GM12892 (cell line): Measurements from ENCODE around the gene TFAP2E.
"Not testable (repeated sequence)": the region's sequence is repeated elsewhere in the genome, so short reads cannot be mapped to it uniquely, and the experiment has no call there.

Experiments
- DNase-seq: peaks from one replicate; pipeline ENCODE4 v3.0.0; 2011; ENCODE audit not compliant: insufficient read length
- FAIRE-seq: peaks from 2 replicates; lab custom pipeline; 2011; peaks lifted over from hg19 to GRCh38; lab: Jason Lieb, UNC
- POLR2A ChIP-seq: IDR thresholded peaks from 2 replicates; pipeline ENCODE4 v1.6.1; 2011; ENCODE audit warnings: low read depth, low read length, control low read depth
- POLR2AphosphoS5 ChIP-seq: IDR thresholded peaks from 2 replicates; pipeline ENCODE4 v1.6.1; 2011; ENCODE audit warnings: low read depth, low read length, control low read depth
- TAF1 ChIP-seq: IDR thresholded peaks from 2 replicates; pipeline ENCODE4 v1.6.1; 2011; ENCODE audit warnings: low read depth, mild to moderate bottlenecking, control low read depth, low read length, borderline replicate concordance

The TFAP2E gene

DNA sequence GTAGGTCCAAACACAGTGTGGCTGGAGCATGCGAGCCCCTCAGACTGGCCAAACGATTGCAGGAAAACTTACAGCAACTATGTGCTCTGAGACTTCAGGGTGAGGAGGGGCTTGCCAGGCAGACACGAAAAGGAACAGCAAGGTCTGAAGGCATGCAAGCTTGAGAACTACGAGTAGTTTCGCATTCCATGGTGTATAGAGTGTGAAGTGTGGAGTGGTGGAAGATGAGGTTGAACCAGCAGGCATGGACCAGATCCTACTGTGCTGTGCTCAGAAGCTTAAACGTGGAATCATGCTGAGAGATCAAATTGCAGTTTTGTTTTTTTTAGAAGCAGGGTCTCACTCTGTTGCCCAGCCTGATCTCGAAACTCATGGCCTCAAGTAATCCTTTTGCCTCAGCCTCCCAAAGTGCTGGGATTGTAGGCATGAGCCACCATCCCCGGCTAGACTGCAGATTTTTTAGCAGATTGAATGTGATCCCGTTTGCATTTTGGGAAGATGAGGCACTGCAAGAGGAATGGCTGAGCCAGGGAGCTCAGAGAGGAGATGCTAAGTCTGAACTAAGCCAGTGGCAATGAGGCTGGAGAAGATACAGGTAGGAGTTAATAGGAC lies 5.1 kb upstream of the TFAP2E start:
- FAIRE-seq (no peak), DNase-seq (no peak)
- no peak; the same call in 1 of the 2 replicates for TF ChIP-seq POLR2AphosphoS5
- no peak for TF ChIP-seq TAF1
- no peak for TF ChIP-seq POLR2A

DNA sequence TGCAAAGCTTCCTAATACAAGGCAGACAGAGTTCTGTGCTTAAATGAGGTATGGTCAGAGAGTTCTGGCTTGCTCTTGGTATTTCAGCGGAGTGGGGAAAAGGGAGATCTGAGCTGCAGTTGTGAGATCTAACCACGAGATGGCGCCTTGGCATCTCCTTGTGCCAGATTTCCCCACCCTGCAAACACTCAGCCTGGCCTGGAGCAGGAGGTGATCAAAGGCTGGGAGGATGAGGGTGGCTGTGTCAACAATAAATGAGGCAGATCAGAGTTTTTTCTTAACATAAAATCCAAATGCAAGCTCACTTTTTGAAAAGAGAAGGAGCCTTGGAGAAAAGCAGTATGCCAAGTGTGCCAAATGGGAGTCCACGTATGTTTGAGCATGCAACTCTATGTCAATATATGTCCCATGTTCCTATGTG lies 4.1 kb upstream of the TFAP2E start:
- DNase-seq (peak; percentile 71), FAIRE-seq (peak; percentile 90)
- TF ChIP-seq TAF1 (no peak), POLR2AphosphoS5 (no peak), POLR2A (no peak)

DNA sequence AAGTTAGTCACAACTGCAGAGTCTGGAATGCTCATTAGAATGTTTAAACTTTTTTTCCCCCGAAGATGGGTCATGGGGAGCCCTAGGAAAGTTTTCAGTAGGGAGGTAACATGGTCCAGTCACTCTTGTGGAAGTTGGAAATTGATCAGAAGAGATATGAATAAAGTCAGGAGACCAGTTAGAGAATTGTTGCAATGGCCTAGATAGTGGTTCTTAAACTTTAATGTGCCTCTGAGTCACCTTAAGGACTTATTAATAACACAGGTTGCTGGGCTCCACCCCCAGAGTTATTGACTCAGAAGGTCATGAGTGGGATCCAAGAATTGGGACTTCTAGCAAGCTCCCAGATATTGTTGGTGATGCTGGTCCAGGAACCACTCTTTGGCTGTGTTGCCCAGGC lies 3.2 kb upstream of the TFAP2E start:
- no peak for DNase-seq
- FAIRE-seq = no peak
- TF ChIP-seq POLR2AphosphoS5 (no peak), TAF1 (no peak)

DNA sequence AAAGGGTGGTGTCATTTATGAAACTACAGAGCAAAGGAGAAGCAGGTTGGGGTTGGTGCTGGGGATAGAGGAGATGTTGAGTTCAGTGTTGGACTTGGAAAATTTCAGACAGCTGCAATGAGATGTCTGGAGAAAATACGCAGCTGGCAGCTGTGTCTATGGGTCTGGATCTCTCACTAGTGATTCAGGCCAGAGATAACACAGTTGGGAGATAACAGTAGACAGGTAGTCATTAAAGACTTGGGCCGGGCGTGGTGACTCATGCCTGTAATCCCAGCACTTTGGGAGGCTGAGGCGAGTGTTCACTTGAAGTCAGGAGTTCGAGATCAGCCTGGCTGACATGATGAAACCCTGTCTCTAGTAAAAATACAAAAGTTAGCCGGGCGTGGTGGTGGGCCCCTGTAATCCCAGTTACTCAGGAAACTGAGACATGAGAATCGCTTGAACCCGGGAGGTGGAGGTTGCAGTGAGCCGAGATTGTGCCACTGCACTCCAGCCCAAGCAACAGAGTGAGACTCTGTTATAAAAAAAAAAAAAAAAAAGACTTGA lies 2.5 kb upstream of the TFAP2E start:
- FAIRE-seq (no peak), DNase-seq (no peak)
- TF ChIP-seq POLR2A = no peak
- no peak for TF ChIP-seq TAF1
- no peak for TF ChIP-seq POLR2AphosphoS5

DNA sequence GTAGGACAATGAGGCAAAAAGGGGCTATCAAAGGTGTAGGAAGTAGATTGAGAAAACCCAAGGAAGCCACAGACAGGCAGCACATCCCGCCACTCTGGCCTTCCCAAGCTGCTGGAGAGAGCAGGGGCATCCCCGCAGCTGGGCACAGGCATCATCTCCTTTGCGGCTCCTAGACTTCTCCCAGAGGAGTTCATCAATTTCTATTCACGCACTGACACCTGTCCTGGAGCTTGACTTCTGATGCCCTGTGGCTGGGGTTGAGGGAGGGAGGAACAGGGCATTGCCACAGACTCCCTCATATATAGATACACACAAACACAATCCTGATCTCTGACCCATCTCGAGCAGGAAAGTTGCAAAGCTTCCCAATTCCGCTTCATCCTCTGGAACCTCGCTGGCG lies 1.9 kb upstream of the TFAP2E start:
- DNase-seq = no peak
- FAIRE-seq = no peak
- TF ChIP-seq POLR2AphosphoS5 (no peak), POLR2A (no peak), TAF1 (no peak)

DNA sequence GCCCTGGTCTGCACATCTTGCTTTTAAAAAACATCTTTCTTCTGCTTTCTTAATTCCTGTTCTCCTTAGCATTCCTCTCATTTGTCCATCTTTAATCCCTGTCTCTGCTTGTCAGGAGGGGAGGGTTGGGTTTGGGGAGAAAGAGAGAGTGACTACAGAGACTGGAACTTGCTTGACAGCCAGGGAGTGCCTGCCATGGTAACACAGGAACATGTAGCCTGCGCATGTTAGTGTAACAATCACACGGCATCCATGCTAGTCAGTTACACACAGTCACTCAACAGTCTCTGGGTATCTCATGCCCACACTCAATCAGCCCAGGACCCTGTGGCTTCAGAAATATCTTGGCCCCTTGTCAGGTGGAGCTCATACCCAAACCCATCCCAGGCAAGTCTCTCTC lies 818 bp upstream of the TFAP2E start:
- FAIRE-seq (no peak), DNase-seq (no peak)
- no peak for TF ChIP-seq POLR2AphosphoS5
- TF ChIP-seq TAF1 = no peak
- TF ChIP-seq POLR2A = no peak

DNA sequence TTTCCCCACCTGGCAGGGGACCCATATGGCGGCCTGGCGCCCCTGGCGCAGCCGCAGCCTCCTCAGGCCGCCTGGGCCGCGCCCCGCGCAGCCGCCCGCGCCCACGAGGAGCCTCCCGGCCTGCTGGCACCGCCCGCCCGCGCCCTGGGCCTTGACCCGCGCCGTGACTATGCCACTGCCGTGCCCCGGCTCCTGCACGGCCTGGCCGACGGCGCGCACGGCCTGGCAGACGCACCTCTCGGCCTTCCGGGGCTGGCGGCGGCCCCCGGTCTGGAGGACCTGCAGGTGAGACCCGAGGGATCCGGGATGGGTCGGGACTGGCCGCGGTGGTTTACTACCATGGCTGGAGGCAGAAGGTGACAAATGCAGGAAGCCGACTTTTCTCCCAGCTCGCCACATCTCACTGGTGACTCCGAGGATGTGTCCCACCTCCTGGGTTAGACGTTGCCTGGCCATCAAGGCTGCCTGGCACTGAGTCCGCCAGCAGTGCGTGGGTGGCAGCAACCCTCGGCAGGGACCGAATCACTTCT lies 1.1 kb downstream of the TFAP2E start:
- no peak for FAIRE-seq
- TF ChIP-seq POLR2AphosphoS5 = no peak
- TF ChIP-seq TAF1 = no peak
- no peak for TF ChIP-seq POLR2A
- no peak for DNase-seq

DNA sequence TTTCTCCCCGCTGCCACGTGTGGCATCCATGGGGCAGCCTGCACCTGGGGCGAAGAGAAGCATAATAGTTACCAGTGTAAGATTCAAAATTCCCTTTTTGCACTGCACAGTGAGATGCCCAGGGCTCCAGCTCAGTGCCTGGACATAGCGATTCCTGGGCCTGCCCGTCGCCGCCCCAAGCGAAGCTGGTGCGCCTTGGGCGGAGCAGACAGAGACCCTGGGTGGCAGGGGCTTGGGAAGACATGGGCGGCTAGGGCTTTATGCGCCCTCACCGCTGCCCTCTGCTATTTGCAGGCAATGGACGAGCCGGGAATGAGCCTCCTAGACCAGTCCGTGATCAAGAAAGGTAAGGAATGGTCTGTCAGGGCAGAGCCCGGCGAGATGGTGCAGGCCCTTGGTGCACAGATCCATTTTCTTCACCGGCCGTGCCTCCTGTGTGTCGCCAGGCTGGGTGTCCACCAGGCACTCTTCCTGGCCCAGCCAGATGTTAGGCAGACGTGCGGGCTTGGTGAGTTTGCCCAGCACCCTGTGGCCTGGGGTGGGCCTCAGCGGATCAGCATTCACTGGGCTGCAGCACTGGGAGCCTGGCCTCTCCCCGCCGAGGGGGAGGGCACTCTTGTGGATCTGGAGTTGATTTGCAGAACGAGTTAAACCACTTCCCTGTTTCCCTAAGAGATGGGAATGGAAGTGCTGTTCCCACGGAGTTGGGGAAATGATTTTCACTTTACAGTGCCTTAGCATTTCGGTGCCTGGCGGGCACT lies 1.7 kb downstream of the TFAP2E start:
- TF ChIP-seq POLR2A (no peak), TAF1 (no peak), POLR2AphosphoS5 (no peak)
- DNase-seq (no peak), FAIRE-seq (no peak)

DNA sequence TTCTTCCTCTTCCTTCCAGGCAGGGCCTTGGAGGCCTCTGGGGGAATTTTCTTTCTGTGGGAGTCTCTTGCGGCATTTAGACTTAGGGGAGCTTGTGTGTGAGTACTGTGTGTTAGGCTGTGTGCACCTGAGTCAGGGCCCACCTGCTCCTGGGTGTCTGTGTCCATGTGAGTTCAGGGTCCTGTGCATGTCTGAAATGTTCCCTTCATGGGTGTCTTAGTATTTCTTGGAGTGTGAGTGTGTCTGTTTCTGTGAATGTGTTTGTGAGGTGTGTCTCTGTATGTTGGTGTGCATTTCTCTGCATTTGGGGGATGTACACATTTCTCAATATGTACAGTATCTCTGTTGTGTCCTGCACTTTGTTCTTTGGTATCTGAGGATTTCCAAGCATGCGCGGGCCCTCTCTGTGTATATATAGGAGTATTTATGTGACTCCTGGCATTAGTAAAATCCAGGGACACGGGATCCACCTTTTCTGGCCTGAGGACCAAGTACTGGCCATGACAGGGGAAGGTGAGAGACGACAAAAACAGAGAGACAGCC lies 2.4 kb downstream of the TFAP2E start:
- FAIRE-seq (no peak), DNase-seq (no peak)
- TF ChIP-seq POLR2AphosphoS5 (no peak), POLR2A (no peak), TAF1 (no peak)

DNA sequence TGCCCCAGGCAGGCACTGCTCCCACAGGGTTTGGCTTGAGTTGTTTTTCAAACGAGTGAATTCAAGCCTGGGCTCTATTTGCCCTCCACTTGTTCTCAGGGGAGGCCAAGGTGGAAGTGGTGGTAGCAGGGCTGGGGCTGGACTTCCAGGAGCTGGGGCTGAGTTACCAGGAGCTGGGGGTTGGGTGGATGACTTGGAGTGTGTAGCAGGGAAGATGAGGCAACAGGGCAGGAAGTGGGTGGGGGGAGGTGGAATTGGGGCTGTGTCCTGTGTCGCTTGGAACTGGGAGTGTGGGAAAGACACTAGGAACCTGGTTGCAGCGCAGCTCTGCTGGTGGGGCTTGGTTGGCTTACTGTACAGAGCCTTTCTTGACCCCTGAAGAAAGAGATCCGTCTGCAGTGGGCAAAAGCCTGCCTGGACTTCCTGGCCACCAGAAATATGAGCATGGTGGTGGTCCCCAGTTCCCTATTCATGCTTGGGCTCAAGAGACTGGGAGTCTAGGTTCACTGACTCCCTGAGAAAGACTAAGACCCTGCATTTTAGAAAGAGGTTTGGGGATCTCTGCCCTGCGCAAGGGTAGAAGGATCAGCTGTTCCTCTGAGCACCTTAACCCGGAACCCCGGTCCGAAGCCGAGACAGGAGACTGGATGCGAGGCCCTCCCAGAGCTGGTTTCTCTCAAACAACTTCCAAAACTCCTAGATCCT lies 3.1 kb downstream of the TFAP2E start:
- no peak for TF ChIP-seq POLR2AphosphoS5
- no peak for DNase-seq

DNA sequence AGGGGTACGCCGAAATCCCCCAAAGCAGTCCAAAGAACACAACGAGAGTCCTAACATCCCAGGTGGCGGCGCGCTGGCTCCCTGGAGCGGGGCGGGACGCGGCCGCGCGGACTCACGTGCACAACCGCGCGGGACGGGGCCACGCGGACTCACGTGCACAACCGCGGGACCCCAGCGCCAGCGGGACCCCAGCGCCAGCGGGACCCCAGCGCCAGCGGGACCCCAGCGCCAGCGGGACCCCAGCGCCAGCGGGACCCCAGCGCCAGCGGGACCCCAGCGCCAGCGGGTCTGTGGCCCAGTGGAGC lies 3.6 kb downstream of the TFAP2E start:
- not testable (repeated sequence) for DNase-seq, FAIRE-seq

More for the DNA sequence above, 3.1 kb downstream of the TFAP2E start:
- no peak for FAIRE-seq

DNA sequence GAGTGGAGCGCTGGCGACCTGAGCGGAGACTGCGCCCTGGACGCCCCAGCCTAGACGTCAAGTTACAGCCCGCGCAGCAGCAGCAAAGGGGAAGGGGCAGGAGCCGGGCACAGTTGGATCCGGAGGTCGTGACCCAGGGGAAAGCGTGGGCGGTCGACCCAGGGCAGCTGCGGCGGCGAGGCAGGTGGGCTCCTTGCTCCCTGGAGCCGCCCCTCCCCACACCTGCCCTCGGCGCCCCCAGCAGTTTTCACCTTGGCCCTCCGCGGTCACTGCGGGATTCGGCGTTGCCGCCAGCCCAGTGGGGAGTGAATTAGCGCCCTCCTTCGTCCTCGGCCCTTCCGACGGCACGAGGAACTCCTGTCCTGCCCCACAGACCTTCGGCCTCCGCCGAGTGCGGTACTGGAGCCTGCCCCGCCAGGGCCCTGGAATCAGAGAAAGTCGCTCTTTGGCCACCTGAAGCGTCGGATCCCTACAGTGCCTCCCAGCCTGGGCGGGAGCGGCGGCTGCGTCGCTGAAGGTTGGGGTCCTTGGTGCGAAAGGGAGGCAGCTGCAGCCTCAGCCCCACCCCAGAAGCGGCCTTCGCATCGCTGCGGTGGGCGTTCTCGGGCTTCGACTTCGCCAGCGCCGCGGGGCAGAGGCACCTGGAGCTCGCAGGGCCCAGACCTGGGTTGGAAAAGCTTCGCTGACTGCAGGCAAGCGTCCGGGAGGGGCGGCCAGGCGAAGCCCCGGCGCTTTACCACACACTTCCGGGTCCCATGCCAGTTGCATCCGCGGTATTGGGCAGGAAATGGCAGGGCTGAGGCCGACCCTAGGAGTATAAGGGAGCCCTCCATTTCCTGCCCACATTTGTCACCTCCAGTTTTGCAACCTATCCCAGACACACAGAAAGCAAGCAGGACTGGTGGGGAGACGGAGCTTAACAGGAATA lies 4.2 kb downstream of the TFAP2E start:
- FAIRE-seq = peak; percentile 86

More for the DNA sequence above, 4.2 kb downstream of the TFAP2E start:
- TF ChIP-seq TAF1 (peak; percentile 58; the same call in 1 of the 2 replicates), POLR2A (peak; percentile 69), POLR2AphosphoS5 (no peak)
- peak; percentile 80 for DNase-seq
